Cerebellar cortex (tissue), 1 donor: Measurements from ENCODE around the gene GGACT.
A peak's percentile ranks its signal among the peaks of the same experiment; 100 is the strongest.
"Not testable (repeated sequence)": the region's sequence is repeated elsewhere in the genome, so short reads cannot be mapped to it uniquely, and the experiment has no call there.

Experiments used
- DNase-seq: peaks from one replicate; pipeline ENCODE4 v3.0.0-alpha.2; 2015; ENCODE audit warnings: low spot score

GGACT gene

DNA sequence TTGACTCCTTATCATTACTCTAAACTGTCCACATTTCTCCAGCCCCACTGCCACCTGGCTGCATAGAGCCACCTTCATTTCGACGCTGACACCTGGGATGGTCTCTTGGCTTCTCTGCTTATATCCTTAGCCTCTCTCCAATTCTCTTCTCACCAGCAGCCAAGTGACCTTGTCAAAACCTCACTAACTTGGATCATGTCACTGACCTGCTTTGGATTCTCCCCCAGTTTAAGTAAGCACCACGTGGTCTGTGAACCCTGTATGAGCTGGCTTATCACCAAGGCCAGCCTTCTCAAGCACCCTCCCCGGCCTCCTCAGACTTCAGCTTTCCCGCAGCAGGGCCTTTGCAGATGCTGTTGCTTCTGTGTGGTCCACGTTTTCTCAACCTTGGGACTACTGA is 12.3 kb upstream of the GGACT start:
- DNase-seq, result no peak

DNA sequence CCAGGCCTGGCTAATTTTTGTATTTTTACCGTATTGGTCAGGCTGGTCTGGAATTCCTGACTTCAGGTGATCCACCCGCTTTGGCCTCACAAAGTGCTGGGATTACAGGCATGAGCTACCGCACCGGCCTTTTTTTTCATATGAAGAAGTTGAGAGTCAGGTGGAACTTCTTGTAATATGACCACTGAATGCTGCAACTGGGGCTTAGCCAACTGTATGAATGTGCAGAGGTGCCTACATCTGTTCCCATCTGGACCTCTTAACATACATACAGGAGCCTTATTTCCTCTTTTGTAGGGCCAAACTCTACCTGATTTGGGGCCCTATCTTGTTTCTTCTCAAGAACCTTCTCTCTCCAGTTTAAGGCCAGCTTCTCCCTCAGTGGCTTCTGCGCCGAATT is 11.9 kb upstream of the GGACT start:
- DNase-seq, result no peak

DNA sequence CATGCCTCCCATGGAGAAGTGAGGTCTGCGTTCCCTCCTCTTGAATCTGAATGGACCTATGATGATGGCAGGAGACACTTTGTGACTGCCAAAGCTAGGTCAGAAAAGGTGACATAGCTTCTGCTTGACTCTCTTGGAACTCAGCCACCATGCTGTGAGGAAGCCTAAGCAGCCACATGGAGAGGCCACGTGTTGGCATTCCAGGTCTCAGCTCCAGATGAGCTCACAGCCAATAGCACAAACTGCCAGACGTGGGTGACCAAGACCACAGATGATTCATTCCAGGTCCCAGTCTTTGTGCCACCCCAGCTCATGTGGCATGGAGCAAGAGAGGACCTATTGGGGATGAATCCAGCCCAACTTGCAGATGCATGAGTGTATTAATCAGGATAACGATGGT is 8.7 kb upstream of the GGACT start:
- peak; percentile 42 for DNase-seq

DNA sequence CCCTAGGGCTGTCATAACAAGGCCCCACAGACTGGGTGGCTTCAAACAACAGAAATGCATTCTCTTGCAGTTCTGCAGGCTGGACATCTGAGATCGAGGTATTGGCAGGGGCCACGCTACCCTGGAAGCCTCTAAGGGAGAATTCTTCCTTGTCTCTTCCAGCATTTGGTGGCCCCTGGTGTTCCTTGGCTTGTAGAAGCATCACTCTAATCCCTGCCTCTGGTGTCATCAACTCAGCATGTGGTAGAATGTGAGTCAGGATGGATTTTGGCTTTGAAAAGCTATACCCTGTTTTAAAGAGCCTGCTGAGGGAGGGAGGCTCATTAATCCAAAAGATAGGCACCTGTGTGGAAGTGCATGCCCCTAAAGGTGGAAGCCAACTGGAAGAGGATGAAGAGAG is 7.9 kb upstream of the GGACT start:
- DNase-seq, result no peak

DNA sequence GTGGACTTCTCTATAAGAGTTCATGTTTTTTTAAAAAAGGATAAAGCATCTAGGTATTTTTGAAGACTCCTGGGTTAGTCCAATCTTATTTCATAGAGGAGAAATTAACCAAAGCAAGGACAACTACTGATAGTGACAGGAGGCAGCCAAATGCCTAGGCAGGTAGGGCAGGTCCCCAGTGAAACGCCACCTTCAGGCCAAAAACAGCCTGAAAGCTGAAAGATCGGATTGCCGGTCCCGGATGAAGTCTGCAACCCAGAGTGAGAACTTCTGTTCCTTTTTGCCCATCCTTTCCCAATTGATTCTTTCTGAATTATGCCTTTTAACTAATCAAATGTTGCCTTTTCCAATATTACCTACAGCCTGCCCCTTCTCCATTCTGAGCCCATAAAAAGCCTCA is 6.1 kb upstream of the GGACT start:
- no peak for DNase-seq

DNA sequence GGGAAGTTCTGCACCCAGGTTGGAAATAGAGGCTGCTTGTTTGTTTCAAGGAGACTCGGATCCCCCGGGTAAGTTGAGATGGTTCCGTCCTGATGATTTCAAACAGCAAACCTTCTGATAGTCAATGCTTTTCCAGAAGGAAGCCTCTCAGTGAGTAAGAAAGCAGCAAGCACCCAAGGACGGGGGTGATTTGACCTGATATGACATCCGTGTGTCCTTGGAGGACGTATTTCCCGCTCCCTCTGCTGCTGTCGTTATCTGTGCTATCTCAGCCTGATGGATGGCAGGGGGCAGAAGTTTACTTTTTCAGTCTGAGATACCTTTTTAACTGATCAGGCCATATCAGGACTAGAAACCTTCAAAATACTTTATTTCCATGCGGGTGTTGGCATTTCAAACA is 5.7 kb upstream of the GGACT start:
- DNase-seq, result no peak

DNA sequence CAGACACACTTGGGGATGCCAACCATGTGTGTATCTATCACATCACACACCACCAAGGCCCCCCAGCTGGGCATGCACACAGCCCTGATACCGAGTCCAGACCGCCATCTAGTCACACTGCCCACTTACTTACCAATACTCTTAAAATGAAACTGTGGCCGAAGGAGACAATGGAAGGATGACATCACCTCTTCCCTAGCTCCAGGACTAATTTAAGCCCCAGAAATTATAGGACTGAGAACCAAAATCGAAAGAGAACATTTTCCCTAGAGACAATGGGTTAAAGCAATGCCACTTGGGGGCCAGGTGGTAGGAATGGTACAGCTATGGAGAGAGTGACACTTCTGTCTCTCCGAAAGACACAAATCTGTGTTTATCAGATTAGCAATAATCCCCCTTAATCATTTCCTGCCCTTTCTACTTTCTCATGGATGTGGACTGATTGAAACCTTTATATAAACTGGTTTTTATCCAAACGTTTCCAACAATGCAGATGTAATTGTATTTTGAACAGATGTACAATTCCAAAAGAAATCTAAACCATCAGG is 663 bp upstream of the GGACT start:
- no peak for DNase-seq

DNA sequence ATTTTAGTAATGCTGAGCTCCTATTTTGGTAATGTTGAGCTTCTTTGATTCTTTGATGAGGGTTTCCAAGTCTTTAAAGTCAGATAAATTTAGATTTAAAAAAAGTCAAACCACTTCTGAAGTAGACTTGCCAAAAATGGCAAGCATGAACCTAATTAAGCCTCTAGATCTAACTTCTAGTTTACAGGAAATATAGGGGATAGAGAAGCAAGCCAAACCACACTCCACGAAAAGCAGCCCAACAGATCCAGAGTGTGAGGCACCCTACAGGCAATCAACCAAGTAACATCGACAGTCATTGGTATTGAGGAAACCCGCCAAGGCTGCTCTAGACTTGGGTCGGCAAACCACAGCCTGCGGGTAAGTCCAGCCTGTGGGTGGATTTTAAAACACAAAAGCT is 3.7 kb downstream of the GGACT start:
- DNase-seq, result no peak

DNA sequence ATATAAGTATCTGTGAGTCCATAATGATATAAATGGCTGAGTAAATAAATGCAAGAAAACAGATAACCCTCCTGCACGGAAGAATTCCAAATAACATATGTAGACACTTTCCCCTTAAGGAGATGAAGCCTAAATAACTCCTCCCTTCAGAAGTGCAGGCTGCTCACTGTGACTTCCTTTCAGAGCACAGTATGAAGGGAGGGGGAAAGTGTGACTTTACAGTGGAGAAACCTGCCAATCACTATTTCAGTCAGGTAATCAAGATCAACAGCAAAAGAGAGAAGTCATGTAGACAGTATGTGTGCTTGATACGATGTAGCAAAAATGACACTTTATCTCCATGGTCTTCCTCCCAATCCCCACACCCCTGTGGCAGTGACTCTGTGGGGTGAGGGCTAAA is 7.1 kb downstream of the GGACT start:
- DNase-seq, result no peak

DNA sequence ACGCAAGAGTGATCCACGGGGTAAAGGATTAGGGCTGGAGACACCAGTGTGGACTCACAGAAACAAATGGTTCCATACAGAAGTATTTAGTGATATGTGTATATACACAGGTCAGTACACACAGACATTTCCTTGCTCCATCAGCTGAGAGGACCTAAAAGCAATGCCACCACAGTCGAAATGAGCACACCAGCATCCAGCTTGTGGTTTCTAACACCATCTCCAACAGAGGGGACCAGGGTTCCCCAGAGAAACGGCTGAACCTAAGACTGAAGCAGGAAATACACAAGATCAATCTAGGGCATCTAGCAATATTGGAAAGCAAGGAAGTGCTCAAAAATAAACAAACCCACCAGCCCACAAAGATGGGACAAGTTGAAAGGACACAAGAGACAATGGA is 7.6 kb downstream of the GGACT start:
- no peak for DNase-seq

DNA sequence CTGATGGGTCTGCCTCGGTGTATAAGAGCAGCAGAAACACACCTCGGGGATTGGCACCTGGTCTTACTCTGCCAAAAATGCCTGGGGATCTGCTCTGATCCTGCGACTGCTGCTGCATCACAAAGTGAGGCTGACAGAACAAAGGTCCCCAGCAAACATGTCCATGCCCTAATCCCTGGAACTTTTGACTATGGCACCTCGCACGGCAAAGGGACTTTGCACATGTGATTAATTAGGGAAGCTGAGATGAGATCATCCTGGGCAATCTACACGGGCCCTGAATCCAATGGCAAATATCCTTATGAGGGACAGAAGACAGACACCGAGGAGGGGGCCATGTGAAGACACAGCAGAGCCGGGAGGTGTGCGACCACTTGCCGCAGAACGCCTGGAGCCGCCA is 8.5 kb downstream of the GGACT start:
- no peak for DNase-seq

DNA sequence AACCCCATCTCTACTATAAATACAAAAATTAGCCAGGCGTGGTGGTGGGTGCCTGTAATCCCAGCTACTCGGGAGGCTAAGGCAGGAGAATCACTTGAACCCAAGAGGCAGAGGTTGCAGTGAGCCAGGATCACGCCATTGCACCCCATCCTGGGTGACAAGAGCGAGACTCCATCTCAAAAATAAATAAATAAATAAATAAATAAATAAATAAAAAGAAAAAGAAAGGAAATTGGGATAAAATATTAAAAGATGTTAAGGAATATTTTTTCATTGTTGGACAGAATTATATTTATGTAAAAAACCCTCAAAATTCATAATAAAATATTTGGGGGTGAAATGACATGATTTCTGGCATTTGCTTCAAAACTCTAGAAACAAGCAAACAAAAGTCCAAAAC is 11.3 kb downstream of the GGACT start:
- DNase-seq, result not testable (repeated sequence)

DNA sequence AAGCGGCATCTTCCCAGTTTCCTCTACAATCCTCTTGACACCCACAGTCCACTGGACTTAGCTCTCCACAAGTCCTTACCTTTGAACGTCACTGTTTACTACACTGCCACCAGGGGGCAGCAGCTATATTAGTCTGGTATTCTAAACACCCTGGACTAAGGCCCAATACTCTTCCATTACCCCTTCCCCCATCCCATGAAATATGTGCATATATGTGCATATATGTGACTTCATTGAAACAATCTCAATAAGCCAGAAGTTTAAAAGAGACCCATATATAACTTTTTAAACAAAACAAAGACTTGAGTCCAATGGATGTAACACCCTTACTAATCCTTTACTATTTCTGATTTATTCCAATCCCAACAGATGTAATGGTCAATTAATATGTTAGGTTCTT is 15.5 kb downstream of the GGACT start:
- DNase-seq, result peak; percentile 76

DNA sequence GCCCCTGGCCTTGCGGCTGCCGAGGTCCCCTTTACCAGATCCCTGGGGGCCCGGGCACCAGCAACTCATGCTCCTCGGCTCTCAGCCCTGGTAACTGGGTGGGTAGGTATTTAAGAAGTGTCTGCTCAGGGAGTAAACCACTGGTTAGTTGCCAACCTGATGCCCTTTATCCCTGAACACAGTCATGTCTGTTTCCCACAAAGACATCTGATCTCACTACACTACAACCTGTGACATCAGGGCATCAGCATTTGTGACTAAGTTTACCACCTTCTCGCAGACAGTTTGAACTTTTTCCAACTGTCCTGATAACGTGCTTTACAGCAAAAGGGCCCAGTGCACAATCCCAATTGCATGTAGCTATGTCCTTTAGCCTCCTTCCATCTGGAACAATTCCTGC is 22.0 kb downstream of the GGACT start:
- DNase-seq, result no peak

DNA sequence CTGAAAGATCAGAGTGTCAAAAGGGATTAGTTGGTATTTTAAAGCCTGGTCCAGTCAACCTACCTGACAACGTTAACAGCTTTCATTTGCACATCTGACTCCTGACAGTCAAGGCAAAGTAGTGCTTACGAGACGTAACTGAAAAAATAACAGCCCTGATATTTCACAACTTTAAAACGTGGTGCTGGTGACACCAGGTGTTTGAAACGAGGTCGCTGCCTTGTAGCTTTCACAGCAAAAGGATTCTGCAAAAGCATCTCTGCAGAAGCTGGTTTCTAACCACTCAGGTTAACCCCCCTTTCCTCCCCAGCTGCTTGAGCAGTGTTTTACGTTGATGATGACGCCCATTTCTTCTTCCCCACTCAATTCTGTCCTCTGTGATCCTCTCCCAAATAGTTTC is 23.3 kb downstream of the GGACT start:
- DNase-seq, result no peak

DNA sequence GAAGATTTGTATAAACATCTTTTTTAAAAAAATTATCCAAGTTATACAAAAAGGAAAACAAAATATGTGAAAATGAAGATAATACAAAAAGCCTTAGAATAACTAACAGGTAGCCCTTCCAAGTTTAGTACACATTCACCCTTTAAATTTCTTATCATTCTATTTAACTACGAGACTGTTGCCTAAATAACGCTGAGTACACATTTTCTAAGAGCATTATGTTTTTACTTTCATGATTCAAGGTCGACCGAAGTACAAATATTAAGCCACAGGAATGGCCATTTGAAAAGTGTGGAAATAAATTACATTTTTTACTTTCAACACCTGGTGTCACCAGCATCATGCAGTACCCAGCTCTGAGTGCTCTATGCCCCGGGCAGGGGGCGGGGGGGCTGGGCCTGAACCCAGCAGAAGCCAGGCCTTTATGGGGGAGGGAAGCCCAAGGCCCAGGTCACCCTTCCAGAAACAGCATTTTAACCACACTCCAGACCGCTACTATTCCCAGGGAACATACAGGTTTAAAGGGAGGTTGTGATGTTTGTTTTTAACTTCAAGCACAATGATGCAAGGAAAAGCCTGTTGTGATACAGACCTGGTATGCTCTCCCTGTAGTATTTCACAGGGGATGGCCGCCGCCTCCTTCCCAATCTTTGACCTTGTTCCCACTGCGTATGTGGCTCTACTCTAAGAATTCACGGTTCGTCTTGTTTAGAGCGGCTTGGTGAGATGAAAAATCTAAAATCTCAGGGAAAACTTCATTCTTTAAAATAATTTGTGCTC is 24.0 kb downstream of the GGACT start:
- DNase-seq, result no peak

DNA sequence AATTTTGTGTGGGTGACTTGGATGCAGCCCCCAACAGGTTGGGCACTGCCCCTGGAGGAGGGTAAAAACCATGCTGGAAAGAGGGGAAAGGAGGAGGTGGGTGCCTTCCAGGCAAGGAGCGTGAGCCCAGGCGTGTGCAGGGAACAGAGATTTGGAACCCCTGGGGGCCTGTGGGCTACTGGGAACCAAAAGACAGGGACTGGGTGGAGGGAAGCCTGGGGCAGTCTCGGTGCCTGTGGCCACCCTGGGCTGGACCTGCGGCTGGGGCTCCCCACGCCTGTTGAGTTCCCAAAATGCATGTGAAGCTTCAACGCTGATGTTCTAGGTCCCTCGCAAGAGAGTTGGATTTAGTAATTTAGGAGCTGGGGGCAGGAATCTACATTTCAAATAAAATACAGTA is 24.8 kb downstream of the GGACT start:
- DNase-seq, result no peak

DNA sequence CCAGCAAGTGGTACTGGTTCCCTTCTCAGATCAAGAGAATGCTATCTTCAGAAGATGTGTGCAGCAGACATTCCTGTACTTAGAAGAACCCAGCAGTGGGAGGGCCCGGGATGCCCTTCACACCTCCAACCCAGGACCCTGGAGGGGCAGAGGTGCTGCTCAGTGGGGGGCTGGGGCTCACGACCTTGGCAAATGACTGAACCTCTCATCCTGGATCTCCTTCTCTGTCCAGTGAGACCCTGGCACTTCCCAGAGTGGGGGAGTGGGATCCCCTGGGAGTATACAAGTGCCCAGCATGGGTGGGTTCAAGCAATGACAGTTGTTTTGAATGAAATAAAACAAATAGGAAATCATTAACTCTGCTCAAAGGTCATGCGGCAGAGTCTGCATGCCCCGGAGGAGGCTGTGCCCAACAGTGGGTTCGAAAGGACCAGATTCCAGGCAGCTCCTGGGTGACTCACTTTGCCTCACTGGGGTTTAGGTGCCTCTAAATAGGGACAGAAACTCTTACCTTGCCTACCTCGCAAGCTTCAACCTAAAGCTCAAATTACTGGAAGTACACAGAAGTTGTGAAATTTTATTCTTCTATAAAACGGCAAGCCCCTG is 26.9 kb downstream of the GGACT start:
- no peak for DNase-seq

DNA sequence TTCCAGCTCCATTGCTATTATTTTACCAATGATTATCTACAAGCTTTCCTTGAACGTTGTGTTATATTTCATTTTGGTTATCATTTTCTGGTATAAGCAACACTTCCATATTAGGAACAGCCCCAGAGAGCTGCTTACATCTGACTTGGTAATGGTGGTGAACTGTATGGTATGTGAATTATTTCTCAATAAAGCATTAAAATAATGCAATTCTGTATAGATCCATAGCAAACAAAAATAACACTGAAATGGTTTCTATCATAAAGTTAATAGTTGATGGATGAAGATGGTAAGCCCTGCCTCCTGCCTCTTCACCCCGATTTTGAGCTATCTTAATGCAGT is 27.5 kb downstream of the GGACT start:
- DNase-seq, result no peak

DNA sequence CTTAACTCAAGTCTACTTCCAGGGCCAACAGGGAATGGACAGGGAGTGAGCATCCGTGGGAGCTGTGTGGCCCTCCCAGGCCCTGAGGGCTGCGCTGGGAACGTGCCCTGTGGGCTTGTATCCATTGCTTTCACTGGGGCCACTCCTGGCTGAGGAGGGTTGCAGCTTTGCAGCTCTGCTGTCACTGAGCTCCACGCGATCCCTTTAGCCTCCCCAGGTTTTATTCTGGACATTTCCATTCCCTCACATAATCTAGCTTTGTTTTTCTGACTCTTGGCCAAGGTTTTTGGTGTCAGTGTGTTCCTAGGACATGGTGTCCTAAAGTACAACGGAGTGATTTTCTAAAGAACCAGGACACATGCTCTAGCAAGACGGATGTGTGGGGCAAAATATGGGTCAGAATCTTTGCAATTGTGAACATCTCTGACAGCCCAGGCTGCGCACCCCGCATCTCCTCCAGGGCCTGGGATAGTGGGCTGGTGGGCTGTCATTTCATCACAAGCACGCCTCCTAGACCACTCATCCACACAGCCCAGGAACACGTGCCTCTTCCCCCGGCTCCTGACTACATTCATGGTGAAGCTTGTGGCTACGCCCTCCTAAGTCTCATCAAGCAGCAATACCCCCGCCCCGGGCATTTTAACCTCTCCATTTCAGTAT is 28.0 kb downstream of the GGACT start:
- DNase-seq, result peak; percentile 73

DNA sequence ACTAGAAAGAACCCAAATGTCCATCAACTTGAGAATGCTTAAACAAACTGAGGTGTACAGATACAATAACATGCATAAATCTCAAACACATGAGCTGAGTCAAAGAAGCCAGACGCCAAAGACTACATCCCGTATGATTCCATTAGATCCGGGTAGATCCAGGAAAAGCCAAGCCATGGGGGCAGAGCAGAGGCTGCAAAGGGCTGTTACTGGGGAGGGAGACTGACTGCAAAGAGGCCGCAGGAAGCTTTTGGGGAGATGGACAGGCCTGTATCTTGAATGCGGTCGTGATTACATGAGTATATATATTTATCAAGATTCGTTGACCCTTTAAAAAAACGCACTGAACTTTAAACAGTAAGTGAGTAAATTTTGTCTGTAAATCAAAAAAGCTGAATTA is 28.7 kb downstream of the GGACT start:
- no peak for DNase-seq

DNA sequence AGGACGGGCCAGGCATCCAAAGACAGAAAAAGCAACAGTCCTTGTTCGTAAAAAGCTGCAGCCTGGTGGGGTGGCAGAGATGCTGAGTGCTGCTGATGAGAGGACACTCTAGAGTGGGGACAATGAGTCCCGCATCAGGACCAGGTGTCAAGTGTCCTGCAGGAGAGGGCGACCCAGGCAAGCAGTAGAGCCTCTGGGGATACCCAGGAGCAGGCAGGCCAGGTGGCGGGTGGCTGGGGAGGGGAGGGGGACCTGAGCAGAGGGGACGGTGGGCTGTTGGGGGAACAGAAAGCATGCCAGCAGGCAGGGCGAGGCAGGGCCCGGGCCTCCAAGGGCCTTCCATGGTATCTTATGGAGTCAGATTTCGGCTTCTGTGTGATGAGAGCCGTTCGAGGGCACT is 35.8 kb downstream of the GGACT start:
- DNase-seq, result no peak

DNA sequence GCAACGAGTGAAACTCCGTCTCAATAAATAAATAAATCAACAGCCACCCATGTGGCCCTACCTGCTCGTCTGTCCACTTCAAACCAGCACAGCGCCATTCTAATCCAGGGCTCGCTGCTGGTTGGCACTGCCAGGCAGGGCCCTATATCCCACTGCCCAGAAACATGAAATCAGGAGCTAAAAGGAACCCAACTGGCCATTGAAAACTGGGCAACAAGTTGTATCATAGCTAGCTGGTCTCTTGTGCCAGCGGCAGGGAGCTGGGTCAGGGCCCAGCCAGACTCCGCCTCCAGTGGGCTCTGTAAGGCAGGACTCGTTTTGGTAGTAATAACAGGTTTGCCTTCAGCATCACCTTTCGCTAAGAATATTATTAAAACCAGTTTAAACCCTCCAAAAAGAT is 39.3 kb downstream of the GGACT start:
- no peak for DNase-seq
